Measurements from ENCODE around the gene IGF1R. TPM values are rescaled to one million over a fixed set of nuclear protein-coding genes. Genes with fewer than 3 reads are reported as not detected.

IGF1R gene
- total RNA-seq, 1 donor from 2014 or later = 145 TPM

- Mint-ChIP-seq H3K36me3 (ENCODE audit: unreplicated experiment) (no peaks in the 10 kb centered on the region), H3K9me3 (ENCODE audit: unreplicated experiment) (peaks cover 9% of the 10 kb centered on the region), H3K4me3 (ENCODE audit: unreplicated experiment) (no peak overlapping the region), H3K27me3 (ENCODE audit: unreplicated experiment) (peaks cover 5% of the 10 kb centered on the region), H3K27ac (ENCODE audit: unreplicated experiment) (no peak overlapping the region), H3K4me1 (ENCODE audit: low read depth, unreplicated experiment) (peaks cover 23% of the 10 kb centered on the region)
- no peak for DNase-seq
- TF ChIP-seq CTCF (IDR thresholded peaks at IDR 0.05; ENCODE audit: partially characterized antibody, unreplicated experiment) = no peak
These were observed 282.2 kb downstream of the IGF1R start for GRCh38 chr15:98930576-98930975.

- Mint-ChIP-seq H3K27ac (ENCODE audit: unreplicated experiment) (no peak overlapping the region), H3K9me3 (ENCODE audit: unreplicated experiment) (peaks cover 7% of the 10 kb centered on the region)
These were observed 282.7 kb downstream of the IGF1R start for GRCh38 chr15:98931004-98931403.

GRCh38 chr15:98933406-98933805, 285.1 kb downstream of the IGF1R start:
- Mint-ChIP-seq H3K4me1 (ENCODE audit: low read depth, unreplicated experiment) (peaks cover 19% of the 10 kb centered on the region), H3K27me3 (ENCODE audit: unreplicated experiment) (peaks cover 7% of the 10 kb centered on the region), H3K27ac (ENCODE audit: unreplicated experiment) (no peak overlapping the region), H3K4me3 (ENCODE audit: unreplicated experiment) (no peak overlapping the region), H3K36me3 (ENCODE audit: unreplicated experiment) (no peaks in the 10 kb centered on the region), H3K9me3 (ENCODE audit: unreplicated experiment) (peaks cover 5% of the 10 kb centered on the region)
- DNase-seq = no peak
- TF ChIP-seq CTCF (IDR thresholded peaks at IDR 0.05; ENCODE audit: partially characterized antibody, unreplicated experiment) = no peak

More at GRCh38 chr15:98931004-98931403, 282.7 kb downstream of the IGF1R start:
- no peak overlapping the region for H3K4me3 Mint-ChIP-seq (ENCODE audit: unreplicated experiment)
- TF ChIP-seq CTCF (IDR thresholded peaks at IDR 0.05; ENCODE audit: partially characterized antibody, unreplicated experiment) = no peak
- H3K36me3 Mint-ChIP-seq (ENCODE audit: unreplicated experiment) = no peaks in the 10 kb centered on the region
- H3K4me1 Mint-ChIP-seq (ENCODE audit: low read depth, unreplicated experiment) = peaks cover 23% of the 10 kb centered on the region
- H3K27me3 Mint-ChIP-seq (ENCODE audit: unreplicated experiment) = peaks cover 7% of the 10 kb centered on the region
- no peak for DNase-seq

GRCh38 chr15:98935736-98936135, 287.4 kb downstream of the IGF1R start:
- Mint-ChIP-seq H3K27ac (ENCODE audit: unreplicated experiment) (no peak overlapping the region), H3K4me1 (ENCODE audit: low read depth, unreplicated experiment) (peaks cover 15% of the 10 kb centered on the region), H3K36me3 (ENCODE audit: unreplicated experiment) (no peaks in the 10 kb centered on the region), H3K9me3 (ENCODE audit: unreplicated experiment) (no peaks in the 10 kb centered on the region), H3K4me3 (ENCODE audit: unreplicated experiment) (no peak overlapping the region), H3K27me3 (ENCODE audit: unreplicated experiment) (peaks cover 7% of the 10 kb centered on the region)
- no peak for TF ChIP-seq CTCF (IDR thresholded peaks at IDR 0.05; ENCODE audit: partially characterized antibody, unreplicated experiment)
- no peak for DNase-seq

GRCh38 chr15:98937413-98938104, 289.2 kb downstream of the IGF1R start:
- no peak overlapping the region for H3K27ac Mint-ChIP-seq (ENCODE audit: unreplicated experiment)
- peaks cover 3% of the 10 kb centered on the region for H3K4me1 Mint-ChIP-seq (ENCODE audit: low read depth, unreplicated experiment)
- no peak for DNase-seq
- no peaks in the 10 kb centered on the region for H3K36me3 Mint-ChIP-seq (ENCODE audit: unreplicated experiment)
- H3K9me3 Mint-ChIP-seq (ENCODE audit: unreplicated experiment) = no peaks in the 10 kb centered on the region
- no peak for TF ChIP-seq CTCF (IDR thresholded peaks at IDR 0.05; ENCODE audit: partially characterized antibody, unreplicated experiment)
- H3K4me3 Mint-ChIP-seq (ENCODE audit: unreplicated experiment) = no peak overlapping the region
- peaks cover 3% of the 10 kb centered on the region for H3K27me3 Mint-ChIP-seq (ENCODE audit: unreplicated experiment)

All from glutamatergic neuron (in vitro differentiated cells).